Measurements from ENCODE around the gene TMEM184B. TPM values are rescaled to one million over a fixed set of nuclear protein-coding genes. Genes with fewer than 3 reads are reported as not detected.

TMEM184B gene
- total RNA-seq, 1 experiment from 2014 or later = 5.1 TPM

DNA sequence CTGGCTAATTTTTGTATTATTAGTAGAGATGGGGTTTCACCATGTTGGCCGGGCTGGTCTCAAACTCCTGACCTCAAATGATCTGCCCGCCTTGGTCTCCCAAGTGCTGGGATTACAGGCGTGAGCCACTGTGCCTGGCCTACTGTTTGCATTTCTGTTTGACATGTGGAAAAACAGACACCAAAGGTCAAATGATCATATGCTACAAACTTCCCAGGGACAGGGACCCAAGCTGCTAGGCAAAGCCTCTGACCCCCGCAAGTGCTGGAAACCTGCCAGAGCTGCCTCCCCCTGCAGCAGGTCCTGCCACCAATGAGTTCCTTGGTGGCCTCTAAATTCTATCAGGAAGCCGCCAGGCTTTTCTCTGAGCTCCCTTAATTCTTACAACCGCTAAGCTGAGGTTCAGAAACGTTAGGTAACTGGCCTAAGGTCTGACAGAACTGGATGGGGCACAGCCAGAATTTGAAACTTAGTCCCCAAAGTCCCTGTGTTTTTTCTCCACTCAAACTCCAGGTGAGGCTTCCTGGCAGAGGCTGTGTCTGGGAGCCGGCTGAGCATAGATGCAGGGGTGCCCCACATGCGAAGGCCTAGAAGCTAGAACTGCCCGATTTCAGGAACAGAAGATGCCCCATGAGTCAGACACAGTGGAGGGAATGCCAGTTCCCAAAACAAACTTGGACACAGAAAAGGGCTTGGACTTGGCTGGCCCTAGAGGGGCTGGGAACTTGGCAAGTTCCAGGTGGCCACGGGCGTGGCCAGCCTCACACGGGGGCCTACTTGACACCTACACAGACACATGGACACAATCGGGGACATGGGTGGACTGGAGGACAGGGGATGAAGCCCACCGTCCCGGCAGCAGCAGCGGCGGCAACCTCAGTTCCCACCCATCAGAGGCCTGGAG is 37.1 kb upstream of the TMEM184B start:
- no peak overlapping the region for H3K27ac ChIP-seq (ENCODE audit: low read length)
- H3K9me2 ChIP-seq (replicated peaks; ENCODE audit: insufficient read depth, low read length) = no peaks in the 10 kb centered on the region
- no peak overlapping the region for H3K4me2 ChIP-seq (ENCODE audit: low read depth, low read length, poor library complexity, severe bottlenecking)
- H2AFZ ChIP-seq (ENCODE audit: low read length) = no peak overlapping the region
- H3K4me1 ChIP-seq (ENCODE audit: low read length) = peaks cover 68% of the 10 kb centered on the region
- DNase-seq = no peak
- H3K36me3 ChIP-seq (ENCODE audit: insufficient read depth, low read length) = no peaks in the 10 kb centered on the region; the same call in 1 of the 2 replicates
- H3K27me3 ChIP-seq (ENCODE audit: low read length) = no peaks in the 10 kb centered on the region
- no peaks in the 10 kb centered on the region for H3K9me3 ChIP-seq (ENCODE audit: low read length)
- H3K79me2 ChIP-seq (ENCODE audit: low read length) = peaks cover 97% of the 10 kb centered on the region
- H3K4me3 ChIP-seq (ENCODE audit: low read length) = no peak overlapping the region
- H3K9ac ChIP-seq (ENCODE audit: low read length) = no peak overlapping the region
- H4K20me1 ChIP-seq (ENCODE audit: insufficient read depth, low read depth, low read length) = peaks cover 53% of the 10 kb centered on the region

DNA sequence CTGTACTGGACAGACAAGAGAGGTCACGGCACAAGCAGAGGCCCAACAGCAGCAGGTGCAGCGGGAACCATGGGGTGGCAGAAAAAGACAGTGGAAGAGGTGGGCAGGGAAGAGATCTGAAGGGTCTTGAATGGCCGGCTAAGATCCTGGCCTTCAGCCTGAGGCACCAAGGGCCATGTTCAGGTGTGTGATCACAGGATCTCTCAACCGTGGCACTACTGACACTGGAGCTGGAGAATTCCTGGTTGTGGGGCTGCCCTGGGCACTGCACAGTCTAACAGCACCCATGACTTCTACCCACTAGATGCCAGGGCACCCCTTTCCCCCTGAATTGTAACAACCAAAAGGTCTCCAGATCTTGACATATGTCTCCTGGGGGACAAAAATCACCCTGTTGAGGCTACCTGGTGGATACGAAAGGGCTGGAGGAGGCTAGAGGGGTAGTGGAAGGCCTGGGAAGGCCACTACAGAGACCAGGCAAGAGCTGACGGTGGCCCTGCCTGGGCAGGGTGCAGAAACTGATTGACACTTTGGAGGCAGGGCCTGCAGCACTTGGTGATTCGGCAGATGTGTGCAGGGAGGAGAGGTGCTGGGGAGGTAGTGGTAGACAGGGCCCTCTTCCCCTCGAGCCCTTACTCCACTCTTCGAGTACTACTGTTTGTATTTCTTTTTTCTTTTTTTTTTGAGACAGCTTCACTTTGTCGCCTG is 36.1 kb upstream of the TMEM184B start:
- H2AFZ ChIP-seq (ENCODE audit: low read length) = no peak overlapping the region
- no peaks in the 10 kb centered on the region for H3K9me2 ChIP-seq (replicated peaks; ENCODE audit: insufficient read depth, low read length)
- H3K9me3 ChIP-seq (ENCODE audit: low read length) = no peaks in the 10 kb centered on the region
- H3K4me2 ChIP-seq (ENCODE audit: low read depth, low read length, poor library complexity, severe bottlenecking) = no peak overlapping the region
- H3K4me1 ChIP-seq (ENCODE audit: low read length) = peaks cover 59% of the 10 kb centered on the region
- no peaks in the 10 kb centered on the region; the same call in 1 of the 2 replicates for H3K36me3 ChIP-seq (ENCODE audit: insufficient read depth, low read length)
- no peaks in the 10 kb centered on the region for H3K27me3 ChIP-seq (ENCODE audit: low read length)
- no peak overlapping the region for H3K9ac ChIP-seq (ENCODE audit: low read length)
- H3K4me3 ChIP-seq (ENCODE audit: low read length) = no peak overlapping the region
- no peak overlapping the region for H3K27ac ChIP-seq (ENCODE audit: low read length)
- no peak for DNase-seq
- peaks cover 52% of the 10 kb centered on the region for H4K20me1 ChIP-seq (ENCODE audit: insufficient read depth, low read depth, low read length)
- peaks cover 97% of the 10 kb centered on the region for H3K79me2 ChIP-seq (ENCODE audit: low read length)

DNA sequence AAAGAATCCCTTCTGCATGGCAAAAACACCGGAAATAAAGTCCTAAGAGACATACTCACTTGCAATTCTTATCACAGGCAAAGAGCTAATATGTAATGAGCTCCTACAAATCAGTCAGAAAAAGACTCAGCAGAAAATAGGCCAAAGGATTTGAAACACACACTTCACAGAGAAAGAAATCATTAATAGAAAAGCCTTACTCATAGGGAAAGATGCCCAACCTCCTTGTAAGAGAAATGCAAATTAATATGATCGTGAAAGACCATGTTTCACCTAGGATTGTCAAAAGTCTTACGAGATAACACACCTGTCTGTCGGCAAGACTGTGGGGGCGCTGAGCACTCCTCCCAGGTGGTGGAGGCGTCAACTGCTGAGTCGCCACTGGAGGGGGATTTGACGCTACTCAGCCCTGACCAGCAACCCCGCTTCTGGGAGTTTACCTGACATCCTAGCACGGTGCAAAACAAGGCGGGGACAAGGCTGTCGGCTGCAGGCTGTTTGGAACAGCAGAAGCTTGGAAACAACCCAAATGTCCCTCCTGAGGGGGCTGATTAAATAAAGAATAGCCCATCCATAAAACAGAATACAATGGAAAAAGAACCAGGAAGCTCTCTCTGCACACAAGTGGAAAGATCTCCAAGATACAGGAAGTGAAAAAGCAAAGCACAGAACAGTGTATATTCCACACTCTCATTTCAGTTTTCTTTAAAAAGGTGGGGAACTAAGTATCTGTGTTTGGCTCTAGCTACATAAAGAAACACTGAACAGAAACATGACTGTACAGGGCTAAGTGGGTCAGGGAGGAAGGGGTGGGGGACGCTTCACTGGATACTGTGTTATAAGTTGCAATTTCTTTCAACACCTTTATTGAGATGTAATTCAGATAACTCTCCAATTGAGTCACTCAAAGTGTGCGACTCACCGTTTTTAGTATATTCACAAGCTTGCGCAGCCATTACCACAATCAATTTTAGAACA is 33.0 kb upstream of the TMEM184B start:
- Histone ChIP-seq H4K20me1 (ENCODE audit: insufficient read depth, low read depth, low read length) (peaks cover 40% of the 10 kb centered on the region), H3K4me1 (ENCODE audit: low read length) (peaks cover 45% of the 10 kb centered on the region), H3K4me2 (ENCODE audit: low read depth, low read length, poor library complexity, severe bottlenecking) (peak overlapping the region; percentile 59), H3K9me3 (ENCODE audit: low read length) (no peaks in the 10 kb centered on the region), H3K9ac (ENCODE audit: low read length) (peak overlapping the region; percentile 27; the same call in 1 of the 2 replicates), H3K27ac (ENCODE audit: low read length) (peak overlapping the region; percentile 53), H3K79me2 (ENCODE audit: low read length) (peaks cover 78% of the 10 kb centered on the region), H3K27me3 (ENCODE audit: low read length) (no peaks in the 10 kb centered on the region), H3K36me3 (ENCODE audit: insufficient read depth, low read length) (peaks cover 3% of the 10 kb centered on the region; the same call in 1 of the 2 replicates), H3K4me3 (ENCODE audit: low read length) (peak overlapping the region; percentile 23; the same call in 1 of the 2 replicates), H3K9me2 (replicated peaks; ENCODE audit: insufficient read depth, low read length) (no peaks in the 10 kb centered on the region), H2AFZ (ENCODE audit: low read length) (no peak overlapping the region)
- peak; percentile 62 for DNase-seq

DNA sequence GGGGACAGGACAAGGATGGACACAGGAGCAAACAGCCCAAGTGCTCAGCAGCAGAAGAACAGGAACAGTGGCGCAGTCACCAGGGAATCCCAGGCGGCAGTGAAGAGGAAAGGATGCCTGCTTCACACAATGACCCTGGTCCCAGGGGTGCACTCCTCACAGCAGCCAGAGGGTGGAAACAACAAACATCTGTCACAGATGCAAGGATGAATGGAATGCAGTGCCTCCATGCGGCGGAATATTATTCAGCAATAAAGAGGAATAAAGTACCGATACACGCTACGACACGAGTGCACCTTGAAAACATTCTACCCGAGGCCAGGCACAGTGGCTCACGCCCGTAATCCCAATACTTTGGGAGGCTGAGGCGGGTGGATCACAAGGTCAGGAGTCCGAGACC is 31.7 kb upstream of the TMEM184B start:
- Histone ChIP-seq H3K9me2 (replicated peaks; ENCODE audit: insufficient read depth, low read length) (no peaks in the 10 kb centered on the region), H3K27ac (ENCODE audit: low read length) (no peak overlapping the region), H3K9me3 (ENCODE audit: low read length) (no peaks in the 10 kb centered on the region), H3K4me3 (ENCODE audit: low read length) (no peak overlapping the region), H4K20me1 (ENCODE audit: insufficient read depth, low read depth, low read length) (peaks cover 33% of the 10 kb centered on the region), H3K4me1 (ENCODE audit: low read length) (peaks cover 42% of the 10 kb centered on the region), H3K9ac (ENCODE audit: low read length) (no peak overlapping the region), H3K4me2 (ENCODE audit: low read depth, low read length, poor library complexity, severe bottlenecking) (no peak overlapping the region), H3K36me3 (ENCODE audit: insufficient read depth, low read length) (peaks cover 3% of the 10 kb centered on the region; the same call in 1 of the 2 replicates), H3K79me2 (ENCODE audit: low read length) (peaks cover 65% of the 10 kb centered on the region), H2AFZ (ENCODE audit: low read length) (no peak overlapping the region), H3K27me3 (ENCODE audit: low read length) (no peaks in the 10 kb centered on the region)
- DNase-seq = no peak

DNA sequence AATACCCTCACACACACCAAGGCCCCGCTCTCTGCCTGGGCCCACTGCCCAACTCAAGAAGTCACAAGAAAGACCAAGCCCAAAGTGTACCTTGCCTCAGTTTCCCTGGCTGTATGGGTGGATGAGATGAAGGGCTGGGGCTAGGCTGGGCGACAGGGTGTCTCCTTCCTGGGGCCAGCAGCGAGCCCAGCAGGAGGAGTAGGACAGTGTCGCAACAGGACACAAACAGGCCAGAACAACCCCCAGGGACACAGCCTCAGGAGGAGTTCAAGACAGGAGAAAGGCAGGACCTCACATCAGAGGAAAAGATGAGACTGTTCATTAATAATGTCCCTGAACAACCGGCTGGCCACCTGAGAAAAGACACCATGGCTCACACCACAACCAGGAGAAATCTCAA is 31.2 kb upstream of the TMEM184B start:
- no peak overlapping the region for H3K4me2 ChIP-seq (ENCODE audit: low read depth, low read length, poor library complexity, severe bottlenecking)
- no peaks in the 10 kb centered on the region for H3K9me2 ChIP-seq (replicated peaks; ENCODE audit: insufficient read depth, low read length)
- peaks cover 33% of the 10 kb centered on the region for H4K20me1 ChIP-seq (ENCODE audit: insufficient read depth, low read depth, low read length)

DNA sequence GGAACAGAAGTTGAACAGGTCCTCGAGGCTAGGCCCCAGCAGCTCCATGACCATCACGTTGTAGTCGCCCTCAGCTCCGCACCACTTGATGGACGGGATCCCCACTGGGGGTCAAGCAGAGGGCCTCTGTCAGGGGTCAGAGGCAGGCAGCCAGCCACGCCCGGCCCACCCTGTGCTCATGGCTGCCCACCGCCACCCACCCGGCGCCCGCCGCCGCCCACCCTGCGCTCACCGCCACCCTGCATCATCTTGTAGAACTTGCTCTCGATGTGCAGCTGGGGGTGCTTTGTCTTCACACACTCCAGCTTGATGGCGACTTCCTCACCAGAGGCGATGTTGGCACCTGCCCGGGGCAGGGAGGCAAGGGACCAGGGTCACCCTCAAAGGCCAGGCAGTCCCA is 30.1 kb upstream of the TMEM184B start:
- peaks cover 29% of the 10 kb centered on the region for H4K20me1 ChIP-seq (ENCODE audit: insufficient read depth, low read depth, low read length)
- DNase-seq = no peak
- H3K36me3 ChIP-seq (ENCODE audit: insufficient read depth, low read length) = peaks cover 8% of the 10 kb centered on the region; the same call in 1 of the 2 replicates
- no peaks in the 10 kb centered on the region for H3K9me3 ChIP-seq (ENCODE audit: low read length)
- H3K79me2 ChIP-seq (ENCODE audit: low read length) = peaks cover 50% of the 10 kb centered on the region
- H2AFZ ChIP-seq (ENCODE audit: low read length) = no peak overlapping the region
- H3K4me3 ChIP-seq (ENCODE audit: low read length) = no peak overlapping the region
- H3K9ac ChIP-seq (ENCODE audit: low read length) = no peak overlapping the region
- H3K4me2 ChIP-seq (ENCODE audit: low read depth, low read length, poor library complexity, severe bottlenecking) = no peak overlapping the region
- H3K4me1 ChIP-seq (ENCODE audit: low read length) = peaks cover 29% of the 10 kb centered on the region
- no peak overlapping the region for H3K27ac ChIP-seq (ENCODE audit: low read length)
- H3K9me2 ChIP-seq (replicated peaks; ENCODE audit: insufficient read depth, low read length) = no peaks in the 10 kb centered on the region
- H3K27me3 ChIP-seq (ENCODE audit: low read length) = no peaks in the 10 kb centered on the region

More for the DNA sequence above, 31.2 kb upstream of the TMEM184B start:
- Histone ChIP-seq H3K27ac (ENCODE audit: low read length) (no peak overlapping the region), H3K9me3 (ENCODE audit: low read length) (no peaks in the 10 kb centered on the region), H2AFZ (ENCODE audit: low read length) (no peak overlapping the region), H3K79me2 (ENCODE audit: low read length) (peaks cover 61% of the 10 kb centered on the region), H3K36me3 (ENCODE audit: insufficient read depth, low read length) (peaks cover 3% of the 10 kb centered on the region; the same call in 1 of the 2 replicates), H3K4me3 (ENCODE audit: low read length) (no peak overlapping the region), H3K27me3 (ENCODE audit: low read length) (no peaks in the 10 kb centered on the region), H3K9ac (ENCODE audit: low read length) (no peak overlapping the region), H3K4me1 (ENCODE audit: low read length) (peaks cover 39% of the 10 kb centered on the region)
- DNase-seq = no peak

DNA sequence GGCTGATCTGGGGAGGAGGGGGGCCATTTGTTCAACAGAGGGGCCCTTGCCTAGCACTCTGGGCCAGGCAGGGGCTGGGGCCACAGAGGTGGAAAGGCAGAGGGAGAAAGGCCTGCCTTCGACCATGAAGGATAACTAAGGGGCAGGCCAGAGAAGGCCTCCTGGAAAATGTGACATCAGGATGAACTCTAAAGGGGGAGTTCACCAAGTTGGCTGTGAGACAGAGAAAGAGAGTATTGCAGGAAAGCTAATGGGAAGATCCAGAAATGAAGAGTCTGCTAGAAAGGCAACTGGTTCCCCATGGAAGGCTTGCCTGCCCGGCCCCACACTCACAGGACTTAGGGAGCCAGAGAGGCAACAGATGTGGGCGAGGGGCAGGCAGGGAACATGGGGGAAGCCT is 28.1 kb upstream of the TMEM184B start:
- Histone ChIP-seq H3K4me2 (ENCODE audit: low read depth, low read length, poor library complexity, severe bottlenecking) (no peak overlapping the region), H3K27ac (ENCODE audit: low read length) (no peak overlapping the region), H4K20me1 (ENCODE audit: insufficient read depth, low read depth, low read length) (peaks cover 33% of the 10 kb centered on the region), H3K27me3 (ENCODE audit: low read length) (no peaks in the 10 kb centered on the region), H3K9me2 (replicated peaks; ENCODE audit: insufficient read depth, low read length) (no peaks in the 10 kb centered on the region), H2AFZ (ENCODE audit: low read length) (no peak overlapping the region), H3K79me2 (ENCODE audit: low read length) (peaks cover 36% of the 10 kb centered on the region), H3K36me3 (ENCODE audit: insufficient read depth, low read length) (peaks cover 13% of the 10 kb centered on the region), H3K4me3 (ENCODE audit: low read length) (no peak overlapping the region), H3K9me3 (ENCODE audit: low read length) (no peaks in the 10 kb centered on the region), H3K9ac (ENCODE audit: low read length) (no peak overlapping the region), H3K4me1 (ENCODE audit: low read length) (peaks cover 10% of the 10 kb centered on the region)
- no peak for DNase-seq

Data from Karpas-422 (cell line).